ACHN (cell line): ENCODE data around the gene IFT122.
"Not testable (repeated sequence)": the region's sequence is repeated elsewhere in the genome, so short reads cannot be mapped to it uniquely, and the experiment has no call there.

Source experiments
- DNase-seq: peaks from one replicate; pipeline ENCODE4 v3.0.0-alpha.2; 2015
- in situ Hi-C: cut with HindIII; loops from 2 replicates; pipeline ENCODE4 v1.10.0; 2017; ENCODE audit warnings: low sequenced_read_pairs, low pct_ligation_motif_present, low pct_unique_long_range_greater_than_20kb

IFT122 gene

DNA sequence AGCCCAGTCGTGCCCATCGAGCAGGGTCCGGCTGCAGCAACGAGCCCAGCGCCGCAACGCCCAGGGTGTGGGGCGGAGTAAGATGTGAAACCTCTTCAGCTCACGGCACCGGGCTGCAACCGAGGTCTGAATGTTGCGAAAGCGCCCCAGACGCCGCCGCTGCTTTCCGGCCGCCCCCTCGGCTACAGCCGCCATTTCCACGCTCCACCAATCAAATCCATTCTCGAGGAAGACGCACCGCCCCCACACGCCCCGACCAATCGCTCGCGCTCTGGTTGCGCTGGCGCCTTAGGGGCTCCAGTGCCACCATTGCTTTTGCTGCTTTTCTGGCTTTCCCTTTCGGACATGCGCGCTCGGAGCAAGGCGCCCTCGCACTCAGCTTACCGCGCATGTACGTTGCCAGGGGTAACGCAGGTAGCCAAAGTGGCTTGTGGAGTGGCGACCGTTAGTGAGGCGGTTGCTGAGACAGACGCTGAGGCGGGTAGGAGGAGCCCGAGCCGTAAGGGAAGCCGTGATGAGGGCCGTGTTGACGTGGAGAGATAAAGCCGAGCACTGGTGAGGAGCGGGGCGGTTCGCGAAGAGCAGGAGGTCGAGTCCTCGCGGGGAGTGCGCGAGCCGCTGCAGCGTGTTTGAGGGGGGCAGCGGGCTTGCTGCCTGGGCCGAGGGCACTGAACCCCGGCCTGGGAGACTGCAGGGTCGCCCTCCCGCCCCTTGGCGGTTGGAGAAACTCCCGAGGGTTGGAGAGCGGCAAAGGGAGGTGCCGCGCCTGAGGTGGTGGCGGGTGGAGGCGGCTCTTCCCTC, at the start of gene IFT122, which contains the start of gene MBD4:
Gene IFT122, plus strand, starts transcription at position 408 of the 801 bp plus-strand sequence. Its CDS starts 107 bp downstream, at position 515.
Gene MBD4, minus strand, starts transcription at position 132 of the 801 bp plus-strand sequence. Its CDS starts 115 bp downstream, at position 17.
- DNase-seq = peak; percentile 98
- in situ Hi-C loops = no loop called here

DNA sequence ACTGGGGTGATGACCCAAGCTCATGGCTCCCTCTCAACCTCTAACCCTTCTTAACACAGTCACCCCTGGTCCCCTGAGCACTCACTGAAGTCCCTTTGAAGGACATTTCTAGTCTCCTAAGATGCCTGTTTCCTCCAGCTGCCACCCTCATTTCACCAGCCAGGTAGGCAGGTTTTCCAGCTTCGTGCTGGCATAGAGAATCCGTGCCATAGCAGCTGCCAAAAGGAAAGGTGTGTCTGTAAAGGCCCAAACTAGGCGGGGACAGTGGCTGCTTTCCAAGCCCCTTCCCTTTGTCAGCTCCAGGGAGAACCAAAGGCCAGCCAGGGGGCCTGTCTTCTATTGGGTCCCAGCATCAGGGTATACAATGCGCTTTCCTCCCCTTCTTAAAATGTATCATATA, 48.4 kb upstream of the IFT122 start:
- in situ Hi-C loops, DNase-seq: not testable (repeated sequence)

- in situ Hi-C loops, DNase-seq: not testable (repeated sequence)
Measured at GRCh38 chr3:129392106-129392887, 47.7 kb upstream of the IFT122 start.

GRCh38 chr3:129393271-129393670, 46.8 kb upstream of the IFT122 start:
- in situ Hi-C loops = no loop called here
- DNase-seq = no peak

DNA sequence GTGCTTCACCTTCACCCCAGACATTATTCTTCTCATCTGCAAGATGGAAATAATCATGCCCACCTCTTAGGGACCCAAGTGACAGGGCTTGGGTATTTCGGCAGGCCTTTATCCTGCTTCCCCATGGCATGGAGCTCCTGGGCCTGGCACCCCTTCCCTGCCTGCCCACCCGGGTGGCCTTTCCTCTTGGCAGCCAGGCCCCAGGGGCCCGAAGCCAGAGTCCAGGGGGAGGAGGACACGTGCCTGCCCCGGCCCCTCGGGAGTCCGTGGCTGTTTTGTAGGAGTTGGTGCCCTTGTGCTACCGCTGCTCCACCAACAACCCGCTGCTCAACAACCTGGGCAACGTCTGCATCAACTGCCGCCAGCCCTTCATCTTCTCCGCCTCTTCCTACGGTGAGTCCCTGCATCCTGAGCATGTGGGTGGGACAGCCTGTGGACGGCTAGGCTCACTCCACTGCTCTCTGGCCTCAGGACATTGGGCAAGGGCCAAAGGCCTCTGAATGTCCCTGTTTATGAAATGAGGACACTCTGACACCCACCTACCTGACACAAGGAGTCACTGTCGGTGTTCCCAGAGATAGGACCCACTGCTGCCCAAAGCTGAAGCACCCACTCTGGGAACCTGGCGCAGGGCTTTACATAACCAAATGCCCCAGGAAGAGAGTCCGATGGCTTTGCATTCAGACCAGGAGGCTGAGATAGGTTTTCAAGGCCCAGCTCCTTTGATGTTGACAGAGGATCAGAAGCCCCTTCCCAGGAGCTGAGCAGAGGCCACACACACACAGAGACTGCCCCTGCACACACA, 46.1 kb upstream of the IFT122 start:
- in situ Hi-C loops, DNase-seq: not testable (repeated sequence)

GRCh38 chr3:129398803-129399144, 41.2 kb upstream of the IFT122 start:
- in situ Hi-C loops = no loop called here
- DNase-seq = peak; percentile 7

GRCh38 chr3:129399145-129399894, 40.7 kb upstream of the IFT122 start:
- DNase-seq = peak; percentile 94
- in situ Hi-C loops = no loop called here

- in situ Hi-C loops = no loop called here
- peak; percentile 50 for DNase-seq
Measured at GRCh38 chr3:129399895-129400357, 40.1 kb upstream of the IFT122 start.

DNA sequence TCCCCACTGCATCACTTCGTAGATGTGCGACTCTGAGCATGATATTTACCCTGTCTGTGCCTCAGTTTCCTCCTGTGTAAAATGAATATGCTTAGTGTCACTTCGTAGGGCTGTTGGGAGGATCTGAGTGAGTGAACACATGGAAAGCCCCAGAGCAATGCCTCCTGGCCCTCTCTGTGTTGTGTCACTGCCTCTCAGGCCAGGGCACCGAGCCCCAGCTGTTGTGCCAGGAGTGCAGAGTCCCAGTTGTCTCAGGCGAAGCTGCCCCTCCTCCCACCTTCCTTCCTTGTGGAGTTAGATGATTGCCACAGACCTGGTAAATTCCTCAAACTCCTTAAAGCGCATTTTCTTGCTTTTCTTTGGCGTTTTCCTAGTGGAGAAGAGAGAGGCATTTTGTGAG, 37.8 kb upstream of the IFT122 start:
- no peak for DNase-seq
- in situ Hi-C loops = no loop called here

GRCh38 chr3:129402616-129403015, 37.4 kb upstream of the IFT122 start:
- in situ Hi-C loops = no loop called here
- no peak for DNase-seq

DNA sequence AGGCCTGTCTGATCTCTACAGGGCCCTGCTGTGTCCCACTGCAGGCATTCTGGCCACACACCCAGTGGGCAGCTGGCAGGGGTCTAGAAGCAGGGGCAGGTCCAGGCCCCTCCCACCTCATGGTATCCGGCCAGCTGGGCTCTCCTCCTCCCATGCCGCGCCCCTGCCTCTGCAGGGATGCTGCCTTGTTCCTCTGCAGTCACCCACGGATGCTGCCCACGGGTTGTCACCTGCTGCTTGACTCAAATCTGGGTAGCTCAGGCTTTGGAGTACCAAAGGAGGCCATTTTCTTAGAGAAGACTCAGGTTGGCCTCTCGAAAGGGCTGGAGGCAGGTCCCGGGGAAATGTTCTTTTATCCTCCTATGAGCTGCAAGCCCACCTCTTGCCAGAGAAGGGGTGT, 36.6 kb upstream of the IFT122 start:
- no peak for DNase-seq
- in situ Hi-C loops = no loop called here

DNA sequence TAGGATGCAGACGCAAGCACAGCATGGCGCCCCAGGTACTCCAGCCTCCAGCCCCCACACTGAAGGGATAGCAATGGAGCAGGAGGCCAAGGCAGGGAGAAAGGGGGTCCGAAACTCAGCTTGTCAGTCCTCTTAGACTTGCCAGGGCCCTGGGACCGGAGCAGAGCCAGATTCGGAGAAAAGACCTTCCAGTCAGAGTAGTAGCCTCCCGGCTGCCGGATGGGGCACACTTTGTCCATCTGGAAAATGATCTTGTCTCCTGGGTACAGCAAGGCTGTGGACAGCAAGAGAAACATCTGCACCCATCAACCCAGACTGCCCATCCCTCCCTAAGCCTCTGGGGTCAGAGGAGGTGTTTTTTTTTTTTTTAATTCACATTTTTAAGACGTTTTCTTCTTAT, 35.9 kb upstream of the IFT122 start:
- in situ Hi-C loops = no loop called here
- no peak for DNase-seq

- no peak for DNase-seq
- in situ Hi-C loops = no loop called here
Measured at GRCh38 chr3:129404610-129405009, 35.4 kb upstream of the IFT122 start.

DNA sequence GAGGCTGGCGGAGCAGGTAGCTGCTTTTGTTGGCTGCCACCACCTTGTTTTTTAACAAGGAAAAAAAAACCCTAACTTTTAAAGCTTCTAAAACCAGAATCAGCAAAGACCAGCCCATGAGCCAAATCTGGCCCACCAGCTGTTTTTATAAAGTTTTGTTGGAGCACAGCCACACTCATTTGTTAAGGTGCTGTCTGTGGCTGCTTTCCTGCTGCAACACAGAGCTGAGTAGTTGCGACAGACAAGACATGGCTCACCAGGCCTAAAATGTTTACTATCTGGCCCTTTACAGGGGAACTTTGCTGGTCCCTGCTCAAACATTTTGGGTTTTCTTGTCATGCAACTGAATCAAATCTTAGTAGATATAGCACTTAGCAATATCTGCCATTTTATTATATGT, 30.5 kb upstream of the IFT122 start:
- in situ Hi-C loops = no loop called here
- no peak for DNase-seq

DNA sequence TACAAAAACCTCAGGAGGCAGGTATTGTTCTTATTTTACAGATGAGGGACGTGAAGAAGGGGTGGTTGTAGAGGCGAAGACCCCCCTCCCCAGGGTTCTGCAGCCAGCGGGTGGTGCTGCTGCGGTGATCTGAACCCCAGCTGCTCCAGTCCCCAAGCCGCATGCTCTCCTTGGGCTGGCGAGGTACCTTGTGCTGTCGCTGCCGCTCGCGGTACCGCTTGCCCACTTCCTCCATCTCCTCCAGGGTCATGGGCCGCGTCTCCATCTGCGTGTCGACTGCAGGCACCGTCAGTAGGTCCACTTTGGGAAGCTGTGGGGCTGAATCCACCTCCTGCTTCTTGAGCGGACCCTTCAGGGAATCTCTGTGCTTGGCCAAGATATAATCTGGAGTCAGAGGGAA, 29.1 kb upstream of the IFT122 start:
- DNase-seq = no peak
- in situ Hi-C loops = no loop called here

DNA sequence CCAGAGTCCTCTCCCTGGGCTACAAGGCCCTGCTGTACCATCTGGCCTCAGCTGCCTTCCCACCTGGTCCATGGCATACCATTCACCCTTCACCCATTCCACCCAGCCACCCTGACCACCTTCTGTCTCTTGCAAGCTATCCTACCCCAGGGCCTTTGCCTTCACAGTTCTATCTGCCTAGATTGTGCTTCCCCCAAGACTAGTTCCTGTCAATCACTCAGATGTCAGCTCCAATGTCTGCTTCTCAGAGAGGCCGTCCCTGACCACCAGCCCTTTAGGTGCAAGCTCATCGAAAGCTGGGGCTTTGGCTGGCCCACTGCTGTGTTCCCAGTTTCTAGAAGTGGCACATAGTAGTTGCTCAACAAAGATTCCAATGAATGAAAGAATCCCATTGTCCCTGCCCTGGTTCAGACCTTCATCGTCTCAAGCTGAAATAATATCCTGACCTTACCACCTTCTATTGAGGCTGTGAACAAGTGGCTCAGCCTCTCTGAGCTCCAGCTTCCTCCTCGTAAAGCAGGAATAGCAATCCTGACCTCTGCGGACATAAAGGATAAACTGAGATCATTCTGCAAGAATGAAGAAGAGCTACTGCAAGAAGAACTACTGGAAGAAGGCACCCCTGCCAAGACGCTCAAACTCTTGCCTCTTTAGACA, 27.4 kb upstream of the IFT122 start:
- in situ Hi-C loops = no loop called here
- no peak for DNase-seq

DNA sequence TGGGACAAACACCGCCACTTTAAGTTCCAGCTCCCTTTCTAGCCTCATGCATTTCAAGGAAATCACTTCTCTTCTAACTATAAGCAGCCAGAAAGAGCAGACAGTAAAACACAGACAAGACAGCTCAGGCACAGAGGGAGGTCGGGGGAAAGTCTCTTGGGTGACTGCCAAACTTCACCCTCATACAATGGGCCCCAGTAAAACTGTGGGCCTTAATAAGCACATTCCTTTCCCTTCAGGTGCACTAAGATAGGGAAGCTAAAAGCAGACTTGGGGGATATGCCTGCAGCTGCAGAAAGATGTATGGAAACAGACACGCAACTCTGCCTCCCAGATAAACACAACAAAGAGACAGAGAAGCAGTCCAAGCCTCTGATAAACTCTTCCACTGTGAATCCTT, 26.8 kb upstream of the IFT122 start:
- peak; percentile 6 for DNase-seq
- in situ Hi-C loops = not testable (repeated sequence)
